SK-N-SH treated with all-trans-retinoic acid at 6 μM for 48 hours (cell line): ENCODE results near the gene ADH5.
"Not testable (repeated sequence)": the region's sequence is repeated elsewhere in the genome, so short reads cannot be mapped to it uniquely, and the experiment has no call there.

Experiments
- ATAC-seq: fragments of 200-7000 bp; cut with Tn5 transposase; 3 replicates; pipeline ENCODE4 v1.9.1; 2020; ENCODE audit warnings: mild to moderate bottlenecking, moderate library complexity
- ARNTL ChIP-seq: fragments of 450-650 bp; formaldehyde crosslinking; IDR thresholded peaks from 2 replicates; pipeline ENCODE4 v1.5.0; 2020; ENCODE audit warnings: low read depth, mild to moderate bottlenecking, moderate library complexity, borderline replicate concordance
- BACH2 ChIP-seq: fragments of 250-450 bp; sonication (Bioruptor Pico); IDR thresholded peaks from 2 replicates; pipeline ENCODE4 v1.9.0; 2021; ENCODE audit warnings: mild to moderate bottlenecking, borderline replicate concordance
- CSDC2 ChIP-seq: fragments of 250-450 bp; sonication (Bioruptor Pico); IDR thresholded peaks from 2 replicates; pipeline ENCODE4 v1.5.0; 2020; ENCODE audit warnings: mild to moderate bottlenecking, moderate library complexity
- ESRRG ChIP-seq: fragments of 250-450 bp; sonication (Bioruptor Pico); IDR thresholded peaks from 2 replicates; pipeline ENCODE4 v1.6.1; 2021; ENCODE audit warnings: mild to moderate bottlenecking
- GLIS3 ChIP-seq: fragments of 250-450 bp; sonication (Bioruptor Pico); IDR thresholded peaks from 2 replicates; pipeline ENCODE4 v1.5.0; 2020; ENCODE audit warnings: mild to moderate bottlenecking, moderate library complexity
- ISL1 ChIP-seq: fragments of 250-450 bp; sonication (Bioruptor Pico); IDR thresholded peaks from 2 replicates; pipeline ENCODE4 v2.1.2; 2022; ENCODE audit warnings: mild to moderate bottlenecking, moderate library complexity
- PPARA ChIP-seq: fragments of 250-450 bp; sonication (Bioruptor Pico); IDR thresholded peaks from 2 replicates; pipeline ENCODE4 v1.5.0; 2020; ENCODE audit warnings: mild to moderate bottlenecking, borderline replicate concordance
- RARB ChIP-seq: fragments of 250-450 bp; sonication (Bioruptor Pico); IDR thresholded peaks from 2 replicates; pipeline ENCODE4 v1.8.0; 2021; ENCODE audit warnings: mild to moderate bottlenecking, moderate library complexity
- SNAI2 ChIP-seq: fragments of 250-450 bp; sonication (Bioruptor Pico); IDR thresholded peaks from 2 replicates; pipeline ENCODE4 v1.5.0; 2020; ENCODE audit warnings: mild to moderate bottlenecking, moderate library complexity
- TOX ChIP-seq: fragments of 250-450 bp; sonication (Bioruptor Pico); IDR thresholded peaks from 2 replicates; pipeline ENCODE4 v1.8.0; 2021; ENCODE audit warnings: mild to moderate bottlenecking, moderate library complexity, borderline replicate concordance
- ZC3H10 ChIP-seq: fragments of 250-450 bp; sonication (Bioruptor Pico); IDR thresholded peaks from 2 replicates; pipeline ENCODE4 v1.5.1; 2021; ENCODE audit warnings: mild to moderate bottlenecking, moderate library complexity
- ZFP3 ChIP-seq: fragments of 250-450 bp; sonication (Bioruptor Pico); IDR thresholded peaks from 2 replicates; pipeline ENCODE4 v1.5.0; 2020; ENCODE audit warnings: mild to moderate bottlenecking, moderate library complexity
- ZFP30 ChIP-seq: fragments of 450-650 bp; formaldehyde crosslinking; IDR thresholded peaks from 2 replicates; pipeline ENCODE4 v1.5.0; 2022; ENCODE audit warnings: mild to moderate bottlenecking, moderate library complexity
- ZNF565 ChIP-seq: fragments of 450-650 bp; formaldehyde crosslinking; conservative IDR thresholded peaks from 2 replicates; pipeline ENCODE4 v1.5.0; 2020; ENCODE audit warnings: low read depth, mild to moderate bottlenecking, moderate library complexity
- ZNF70 ChIP-seq: fragments of 450-650 bp; formaldehyde crosslinking; IDR thresholded peaks from 2 replicates; pipeline ENCODE4 v1.5.0; 2020; ENCODE audit warnings: mild to moderate bottlenecking, moderate library complexity
- ZNF8 ChIP-seq: fragments of 450-650 bp; formaldehyde crosslinking; IDR thresholded peaks from 2 replicates; pipeline ENCODE4 v1.5.0; 2020; ENCODE audit warnings: mild to moderate bottlenecking, moderate library complexity
- TF ChIP-seq, protein P1 (sequence below): fragments of 250-450 bp; sonication (Bioruptor Pico); IDR thresholded peaks from 2 replicates; pipeline ENCODE4 v1.5.0; 2020; ENCODE audit warnings: mild to moderate bottlenecking, moderate library complexity
- TF ChIP-seq, protein P2 (sequence below): fragments of 250-450 bp; sonication (Bioruptor Pico); IDR thresholded peaks from 2 replicates; pipeline ENCODE4 v1.8.0; 2020; ENCODE audit warnings: mild to moderate bottlenecking, moderate library complexity, borderline replicate concordance
- TF ChIP-seq, protein P3 (sequence below): fragments of 250-450 bp; sonication (Bioruptor Pico); IDR thresholded peaks from 2 replicates; pipeline ENCODE4 v1.5.1; 2020; ENCODE audit warnings: low read depth, mild to moderate bottlenecking, moderate library complexity
- TF ChIP-seq, protein P4 (sequence below): fragments of 250-450 bp; sonication (Bioruptor Pico); IDR thresholded peaks from 2 replicates; pipeline ENCODE4 v1.8.0; 2021; ENCODE audit warnings: low read depth, mild to moderate bottlenecking, moderate library complexity, borderline replicate concordance

ADH5 gene

DNA sequence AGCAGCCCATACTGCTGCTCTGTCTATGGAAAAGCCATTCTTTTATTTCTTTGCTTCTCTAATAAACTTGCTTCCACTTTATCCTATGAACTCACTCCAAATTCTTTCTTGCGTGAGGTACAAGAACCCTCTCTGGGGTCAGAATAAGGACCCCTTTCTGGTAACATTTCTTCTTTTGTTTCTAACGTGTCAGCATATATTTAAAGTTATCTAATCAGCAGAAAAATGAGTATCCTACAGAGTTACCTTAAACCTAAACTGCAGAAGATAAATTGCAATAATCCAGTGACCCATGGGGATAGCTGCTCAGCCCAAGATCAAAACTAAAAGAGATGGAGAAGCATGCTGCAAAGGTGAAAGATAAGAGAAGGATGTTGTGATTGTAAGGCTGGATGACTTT, 4.0 kb downstream of the ADH5 start:
- no peak for ATAC-seq
- TF ChIP-seq PPARA (CRISPR knock-in tag): no peak
- no peak for TF ChIP-seq RARB (CRISPR knock-in tag)
- no peak for TF ChIP-seq ZNF70 (CRISPR knock-in tag)
- no peak for TF ChIP-seq SNAI2 (CRISPR knock-in tag)
- TF ChIP-seq ZNF8: no peak
- no peak for TF ChIP-seq ZFP30 (CRISPR knock-in tag)
- TF ChIP-seq GLIS3 (CRISPR knock-in tag): no peak
- TF ChIP-seq ZNF565 (CRISPR knock-in tag): no peak
- TF ChIP-seq BACH2 (CRISPR knock-in tag): no peak
- TF ChIP-seq, protein P1, sequence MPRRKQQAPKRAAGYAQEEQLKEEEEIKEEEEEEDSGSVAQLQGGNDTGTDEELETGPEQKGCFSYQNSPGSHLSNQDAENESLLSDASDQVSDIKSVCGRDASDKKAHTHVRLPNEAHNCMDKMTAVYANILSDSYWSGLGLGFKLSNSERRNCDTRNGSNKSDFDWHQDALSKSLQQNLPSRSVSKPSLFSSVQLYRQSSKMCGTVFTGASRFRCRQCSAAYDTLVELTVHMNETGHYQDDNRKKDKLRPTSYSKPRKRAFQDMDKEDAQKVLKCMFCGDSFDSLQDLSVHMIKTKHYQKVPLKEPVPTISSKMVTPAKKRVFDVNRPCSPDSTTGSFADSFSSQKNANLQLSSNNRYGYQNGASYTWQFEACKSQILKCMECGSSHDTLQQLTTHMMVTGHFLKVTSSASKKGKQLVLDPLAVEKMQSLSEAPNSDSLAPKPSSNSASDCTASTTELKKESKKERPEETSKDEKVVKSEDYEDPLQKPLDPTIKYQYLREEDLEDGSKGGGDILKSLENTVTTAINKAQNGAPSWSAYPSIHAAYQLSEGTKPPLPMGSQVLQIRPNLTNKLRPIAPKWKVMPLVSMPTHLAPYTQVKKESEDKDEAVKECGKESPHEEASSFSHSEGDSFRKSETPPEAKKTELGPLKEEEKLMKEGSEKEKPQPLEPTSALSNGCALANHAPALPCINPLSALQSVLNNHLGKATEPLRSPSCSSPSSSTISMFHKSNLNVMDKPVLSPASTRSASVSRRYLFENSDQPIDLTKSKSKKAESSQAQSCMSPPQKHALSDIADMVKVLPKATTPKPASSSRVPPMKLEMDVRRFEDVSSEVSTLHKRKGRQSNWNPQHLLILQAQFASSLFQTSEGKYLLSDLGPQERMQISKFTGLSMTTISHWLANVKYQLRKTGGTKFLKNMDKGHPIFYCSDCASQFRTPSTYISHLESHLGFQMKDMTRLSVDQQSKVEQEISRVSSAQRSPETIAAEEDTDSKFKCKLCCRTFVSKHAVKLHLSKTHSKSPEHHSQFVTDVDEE (CRISPR knock-in tag): no peak
- TF ChIP-seq, protein P2, sequence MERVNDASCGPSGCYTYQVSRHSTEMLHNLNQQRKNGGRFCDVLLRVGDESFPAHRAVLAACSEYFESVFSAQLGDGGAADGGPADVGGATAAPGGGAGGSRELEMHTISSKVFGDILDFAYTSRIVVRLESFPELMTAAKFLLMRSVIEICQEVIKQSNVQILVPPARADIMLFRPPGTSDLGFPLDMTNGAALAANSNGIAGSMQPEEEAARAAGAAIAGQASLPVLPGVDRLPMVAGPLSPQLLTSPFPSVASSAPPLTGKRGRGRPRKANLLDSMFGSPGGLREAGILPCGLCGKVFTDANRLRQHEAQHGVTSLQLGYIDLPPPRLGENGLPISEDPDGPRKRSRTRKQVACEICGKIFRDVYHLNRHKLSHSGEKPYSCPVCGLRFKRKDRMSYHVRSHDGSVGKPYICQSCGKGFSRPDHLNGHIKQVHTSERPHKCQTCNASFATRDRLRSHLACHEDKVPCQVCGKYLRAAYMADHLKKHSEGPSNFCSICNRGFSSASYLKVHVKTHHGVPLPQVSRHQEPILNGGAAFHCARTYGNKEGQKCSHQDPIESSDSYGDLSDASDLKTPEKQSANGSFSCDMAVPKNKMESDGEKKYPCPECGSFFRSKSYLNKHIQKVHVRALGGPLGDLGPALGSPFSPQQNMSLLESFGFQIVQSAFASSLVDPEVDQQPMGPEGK (CRISPR knock-in tag): no peak
- no peak for TF ChIP-seq CSDC2 (CRISPR knock-in tag)
- TF ChIP-seq ESRRG (CRISPR knock-in tag): no peak
- TF ChIP-seq ARNTL (CRISPR knock-in tag): no peak
- no peak for TF ChIP-seq ISL1 (CRISPR knock-in tag)
- no peak for TF ChIP-seq ZFP3
- TF ChIP-seq, protein P3, sequence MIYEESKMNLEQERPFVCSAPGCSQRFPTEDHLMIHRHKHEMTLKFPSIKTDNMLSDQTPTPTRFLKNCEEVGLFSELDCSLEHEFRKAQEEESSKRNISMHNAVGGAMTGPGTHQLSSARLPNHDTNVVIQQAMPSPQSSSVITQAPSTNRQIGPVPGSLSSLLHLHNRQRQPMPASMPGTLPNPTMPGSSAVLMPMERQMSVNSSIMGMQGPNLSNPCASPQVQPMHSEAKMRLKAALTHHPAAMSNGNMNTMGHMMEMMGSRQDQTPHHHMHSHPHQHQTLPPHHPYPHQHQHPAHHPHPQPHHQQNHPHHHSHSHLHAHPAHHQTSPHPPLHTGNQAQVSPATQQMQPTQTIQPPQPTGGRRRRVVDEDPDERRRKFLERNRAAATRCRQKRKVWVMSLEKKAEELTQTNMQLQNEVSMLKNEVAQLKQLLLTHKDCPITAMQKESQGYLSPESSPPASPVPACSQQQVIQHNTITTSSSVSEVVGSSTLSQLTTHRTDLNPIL (CRISPR knock-in tag): no peak

DNA sequence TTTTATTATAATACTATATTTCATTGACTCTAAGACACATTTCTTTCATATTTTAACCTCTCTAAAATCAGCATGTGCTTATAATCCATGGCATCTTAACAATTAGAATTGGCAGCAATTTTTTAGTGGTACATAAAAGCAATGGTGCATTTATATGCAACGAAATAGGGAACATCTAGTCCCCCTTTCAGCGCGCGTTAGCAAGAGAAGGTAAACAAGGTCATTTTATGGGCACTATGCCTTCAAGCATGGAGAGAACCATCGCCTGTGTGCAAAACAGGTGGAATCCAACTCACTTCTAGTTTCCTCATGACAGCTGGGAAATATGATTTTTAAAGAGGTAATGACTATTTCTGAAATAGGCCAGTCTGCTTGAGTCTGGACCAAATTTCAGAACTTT, 6.4 kb downstream of the ADH5 start:
- no peak for ATAC-seq

DNA sequence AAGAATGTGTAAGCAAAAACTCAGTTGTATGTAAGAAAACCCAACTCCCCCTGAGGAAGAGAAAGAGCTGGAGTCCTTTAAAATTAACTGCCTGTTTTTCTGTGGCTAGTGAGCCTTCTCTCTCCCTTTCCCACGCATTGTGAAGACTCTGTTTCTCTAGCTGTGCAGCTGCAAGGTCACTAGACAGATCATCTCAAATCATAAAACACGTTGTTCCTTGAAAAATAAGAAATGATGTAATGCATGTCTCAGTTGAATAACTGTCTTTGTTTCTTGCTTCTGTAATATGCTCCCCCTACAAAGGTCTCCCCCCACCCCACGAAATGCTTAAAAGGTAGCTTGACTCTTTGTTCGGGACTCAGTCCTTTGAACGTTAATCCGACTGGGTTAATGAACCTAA, 7.7 kb downstream of the ADH5 start:
- ATAC-seq: not testable (repeated sequence)

More for the DNA sequence above, 6.4 kb downstream of the ADH5 start:
- no peak for TF ChIP-seq ZFP30 (CRISPR knock-in tag)
- TF ChIP-seq PPARA (CRISPR knock-in tag): no peak
- no peak for TF ChIP-seq ARNTL (CRISPR knock-in tag)
- TF ChIP-seq, protein P3 (CRISPR knock-in tag): no peak
- no peak for TF ChIP-seq RARB (CRISPR knock-in tag)

DNA sequence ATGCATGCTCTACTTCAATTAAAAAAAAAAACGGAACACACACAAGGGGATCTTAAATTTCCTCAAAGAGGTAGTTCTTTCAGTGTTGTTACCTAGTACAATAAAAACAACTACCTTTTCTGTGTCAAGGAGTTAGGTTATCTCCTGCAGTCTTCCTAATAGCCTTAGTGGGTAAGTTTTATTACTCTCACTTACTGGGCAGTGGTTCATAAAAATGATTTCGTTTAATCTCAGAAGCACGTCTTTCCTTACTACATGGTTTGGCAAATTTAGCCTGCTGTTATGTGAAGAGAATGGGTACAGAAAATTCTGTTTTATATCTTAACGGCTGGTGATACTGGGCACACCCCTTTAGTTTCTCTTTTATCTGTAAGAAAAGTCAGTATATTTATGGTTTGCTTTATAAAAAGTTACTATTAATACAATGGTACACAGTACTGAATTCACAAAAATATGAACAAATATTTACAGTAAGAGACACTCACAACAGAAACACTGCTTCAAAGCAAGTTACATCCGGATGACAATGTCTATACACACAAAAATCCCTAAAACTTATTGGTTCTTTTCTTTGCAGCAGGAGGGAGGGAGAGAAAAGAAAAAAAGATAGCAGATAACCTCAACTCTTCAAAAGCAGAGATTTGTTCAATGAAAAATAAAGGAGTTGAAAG, 8.8 kb downstream of the ADH5 start:
- no peak for ATAC-seq
- TF ChIP-seq GLIS3 (CRISPR knock-in tag) (no peak), RARB (CRISPR knock-in tag) (no peak), ARNTL (CRISPR knock-in tag) (no peak), ZFP3 (no peak), ZNF565 (CRISPR knock-in tag) (no peak), PPARA (CRISPR knock-in tag) (no peak), ZC3H10 (CRISPR knock-in tag) (no peak), TOX (CRISPR knock-in tag) (no peak)
- TF ChIP-seq, protein P2 (CRISPR knock-in tag): no peak
- TF ChIP-seq, protein P1 (CRISPR knock-in tag): no peak
- TF ChIP-seq, protein P4, sequence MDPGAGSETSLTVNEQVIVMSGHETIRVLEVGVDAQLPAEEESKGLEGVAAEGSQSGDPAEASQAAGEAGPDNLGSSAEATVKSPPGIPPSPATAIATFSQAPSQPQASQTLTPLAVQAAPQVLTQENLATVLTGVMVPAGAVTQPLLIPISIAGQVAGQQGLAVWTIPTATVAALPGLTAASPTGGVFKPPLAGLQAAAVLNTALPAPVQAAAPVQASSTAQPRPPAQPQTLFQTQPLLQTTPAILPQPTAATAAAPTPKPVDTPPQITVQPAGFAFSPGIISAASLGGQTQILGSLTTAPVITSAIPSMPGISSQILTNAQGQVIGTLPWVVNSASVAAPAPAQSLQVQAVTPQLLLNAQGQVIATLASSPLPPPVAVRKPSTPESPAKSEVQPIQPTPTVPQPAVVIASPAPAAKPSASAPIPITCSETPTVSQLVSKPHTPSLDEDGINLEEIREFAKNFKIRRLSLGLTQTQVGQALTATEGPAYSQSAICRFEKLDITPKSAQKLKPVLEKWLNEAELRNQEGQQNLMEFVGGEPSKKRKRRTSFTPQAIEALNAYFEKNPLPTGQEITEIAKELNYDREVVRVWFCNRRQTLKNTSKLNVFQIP (CRISPR knock-in tag): no peak
